DMS79 treated with DMSO at 0.1 percent for 48 hours (cell line): ENCODE results near the gene TEX26.

Source experiments
- DNase-seq: peaks from one replicate; lab custom pipeline; 2025; lab: John Stamatoyannopoulos, UW

The TEX26 gene

GRCh38 chr13:30976025-30976424, 43.6 kb downstream of the TEX26 start:
- no peak for DNase-seq

- no peak for DNase-seq
Observed at GRCh38 chr13:30978981-30979956, 46.8 kb downstream of the TEX26 start.

GRCh38 chr13:30982506-30982905, 50.0 kb downstream of the TEX26 start:
- DNase-seq: no peak

- DNase-seq: no peak
Observed at GRCh38 chr13:30982906-30983305, 50.5 kb downstream of the TEX26 start.

GRCh38 chr13:30983431-30983830, 51.0 kb downstream of the TEX26 start:
- no peak for DNase-seq

GRCh38 chr13:30984620-30985019, 52.2 kb downstream of the TEX26 start:
- DNase-seq: no peak

- no peak for DNase-seq
Observed at GRCh38 chr13:30985637-30986205, 53.3 kb downstream of the TEX26 start.

- no peak for DNase-seq
Observed at GRCh38 chr13:30991184-30991583, 58.7 kb downstream of the TEX26 start.

GRCh38 chr13:30991922-30992321, 59.5 kb downstream of the TEX26 start:
- DNase-seq: no peak

- no peak for DNase-seq
Observed at GRCh38 chr13:30995331-30995730, 62.9 kb downstream of the TEX26 start.

GRCh38 chr13:30997697-30998096, 65.2 kb downstream of the TEX26 start:
- peak; percentile 87 for DNase-seq

- peak; percentile 68 for DNase-seq
Observed at GRCh38 chr13:30998136-30999088, 66.0 kb downstream of the TEX26 start.

- no peak for DNase-seq
Observed at GRCh38 chr13:31000889-31001288, 68.4 kb downstream of the TEX26 start.

- DNase-seq: peak; percentile 3
Observed at GRCh38 chr13:31001647-31002046, 69.2 kb downstream of the TEX26 start.

GRCh38 chr13:31005066-31005465, 72.6 kb downstream of the TEX26 start:
- no peak for DNase-seq

- no peak for DNase-seq
Observed at GRCh38 chr13:31007417-31007816, 75.0 kb downstream of the TEX26 start.

- no peak for DNase-seq
Observed at GRCh38 chr13:31008400-31009115, 76.1 kb downstream of the TEX26 start.

- no peak for DNase-seq
Observed at GRCh38 chr13:31009166-31009565, 76.7 kb downstream of the TEX26 start.

GRCh38 chr13:31010296-31010695, 77.8 kb downstream of the TEX26 start:
- no peak for DNase-seq

GRCh38 chr13:31011193-31011860, 78.9 kb downstream of the TEX26 start:
- no peak for DNase-seq
